ENCODE data around the gene POU2AF1.

Gene POU2AF1

GRCh38 chr11:111382451-111382850, 3.4 kb upstream of the POU2AF1 start:
- ChIA-PET POLR2A (no interaction called here), CTCF (no interaction called here)
- DNase-seq (ENCODE audit: extremely low spot score): no peak
- no peak for TF ChIP-seq ARNT (IDR thresholded peaks at IDR 0.05)
- no peak for TF ChIP-seq PKNOX1 (IDR thresholded peaks at IDR 0.05)
- no peak for TF ChIP-seq NFRKB (IDR thresholded peaks at IDR 0.05)
- TF ChIP-seq SP1 (IDR thresholded peaks at IDR 0.05): no peak
- TF ChIP-seq SUZ12 (IDR thresholded peaks at IDR 0.05): no peak
- no peak for TF ChIP-seq ZNF384 (IDR thresholded peaks at IDR 0.05)
- no peak for TF ChIP-seq LEF1 (IDR thresholded peaks at IDR 0.05; ENCODE audit: borderline replicate concordance)
- TF ChIP-seq FOXK2 (IDR thresholded peaks at IDR 0.05): no peak
- TF ChIP-seq FOXA1 (IDR thresholded peaks at IDR 0.05): no peak
- no peak for TF ChIP-seq TARDBP (IDR thresholded peaks at IDR 0.05)
- no peak for TF ChIP-seq CTBP1 (IDR thresholded peaks at IDR 0.05; ENCODE audit: borderline replicate concordance)
- no peak for TF ChIP-seq FOXM1 (IDR thresholded peaks at IDR 0.05; ENCODE audit: borderline replicate concordance)
- no peak for TF ChIP-seq ELF4 (IDR thresholded peaks at IDR 0.05)
- TF ChIP-seq L3MBTL2 (conservative IDR thresholded peaks at IDR 0.05): no peak

DNA sequence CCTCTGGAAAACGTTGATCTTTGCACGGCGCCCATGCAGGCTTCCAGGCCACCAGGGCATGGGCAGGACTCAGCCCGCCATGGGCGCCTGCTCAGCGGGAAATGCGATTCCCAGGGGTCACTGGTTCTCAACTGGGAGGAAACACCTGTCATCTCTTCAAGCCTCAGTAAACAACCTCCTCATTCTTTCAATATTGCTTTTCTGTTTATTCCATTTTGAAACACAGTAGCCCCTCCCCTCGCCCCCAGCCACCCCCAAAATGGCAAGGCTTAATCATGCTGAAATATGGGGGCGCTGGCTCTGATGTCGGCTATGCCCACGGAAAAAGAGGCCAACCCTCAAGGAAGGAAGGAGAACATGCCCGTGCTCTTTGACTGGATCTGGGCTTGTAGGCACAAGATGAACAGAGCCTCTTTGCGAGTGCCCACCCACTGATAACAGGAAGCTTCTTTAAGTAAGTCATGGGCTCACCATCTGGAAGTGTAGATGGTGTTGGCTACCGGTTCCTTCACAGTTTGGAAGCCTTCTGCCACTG, 594 bp upstream of the POU2AF1 start:
- POLR2A ChIA-PET: no interaction called here

DNA sequence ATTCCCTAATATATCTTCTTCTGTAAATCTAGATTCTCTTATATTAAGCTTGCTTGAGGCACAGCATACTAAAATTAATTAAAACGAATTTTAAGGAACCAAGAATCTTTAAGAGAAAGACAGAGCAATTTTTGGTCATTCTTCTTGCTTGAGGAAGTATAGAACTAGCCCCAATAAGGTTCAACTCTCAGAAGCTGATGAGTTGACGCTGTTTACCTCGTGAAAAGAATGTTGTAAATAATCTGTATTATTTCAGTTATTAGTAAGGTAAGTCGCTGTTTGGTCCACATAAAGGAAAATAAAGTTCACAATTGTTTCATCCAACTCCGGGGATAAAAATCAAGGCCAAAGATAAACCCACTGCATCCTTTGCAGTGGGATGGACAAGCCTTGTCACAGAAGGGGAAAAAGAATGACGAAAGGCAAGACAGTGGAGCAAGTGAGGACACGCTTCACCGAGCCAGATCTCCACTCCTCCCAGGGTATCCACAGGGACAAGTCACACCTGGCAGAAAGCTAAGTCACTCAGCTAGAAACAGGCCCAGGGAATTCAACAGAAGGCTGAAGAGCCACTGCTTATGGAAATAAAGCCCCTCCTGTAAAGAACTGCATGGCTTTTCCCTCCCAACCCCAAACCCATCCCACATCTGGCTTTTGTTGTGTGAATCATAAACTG, 752 bp downstream of the POU2AF1 start:
- POLR2A ChIA-PET: no interaction called here
- no peak for TF ChIP-seq ELF4 (IDR thresholded peaks at IDR 0.05)
- CTCF ChIA-PET: no interaction called here
- no peak for DNase-seq (ENCODE audit: extremely low spot score)

More for the DNA sequence above, 594 bp upstream of the POU2AF1 start:
- no peak for DNase-seq (ENCODE audit: extremely low spot score)
- TF ChIP-seq FOXA1 (IDR thresholded peaks at IDR 0.05) (no peak), BHLHE40 (IDR thresholded peaks at IDR 0.05; ENCODE audit: borderline replicate concordance) (no peak), SP1 (IDR thresholded peaks at IDR 0.05) (no peak)
- CTCF ChIA-PET: no interaction called here

GRCh38 chr11:111376181-111376871, 2.7 kb downstream of the POU2AF1 start:
- ChIA-PET CTCF (no interaction called here), POLR2A (no interaction called here)
- TF ChIP-seq BHLHE40 (IDR thresholded peaks at IDR 0.05; ENCODE audit: borderline replicate concordance) (no peak), ZNF384 (IDR thresholded peaks at IDR 0.05) (no peak), LEF1 (IDR thresholded peaks at IDR 0.05; ENCODE audit: borderline replicate concordance) (no peak), SUZ12 (IDR thresholded peaks at IDR 0.05) (no peak), L3MBTL2 (conservative IDR thresholded peaks at IDR 0.05) (no peak)
- no peak for DNase-seq (ENCODE audit: extremely low spot score)

GRCh38 chr11:111373590-111373989, 5.5 kb downstream of the POU2AF1 start:
- DNase-seq (ENCODE audit: extremely low spot score): no peak
- ChIA-PET CTCF (no interaction called here), POLR2A (no interaction called here)
- TF ChIP-seq TARDBP (IDR thresholded peaks at IDR 0.05) (no peak), FOXK2 (IDR thresholded peaks at IDR 0.05) (no peak), CTBP1 (IDR thresholded peaks at IDR 0.05; ENCODE audit: borderline replicate concordance) (no peak), FOXA1 (IDR thresholded peaks at IDR 0.05) (no peak), SP1 (IDR thresholded peaks at IDR 0.05) (no peak), BHLHE40 (IDR thresholded peaks at IDR 0.05; ENCODE audit: borderline replicate concordance) (no peak), HDGF (IDR thresholded peaks at IDR 0.05; ENCODE audit: borderline replicate concordance) (no peak), FOXM1 (IDR thresholded peaks at IDR 0.05; ENCODE audit: borderline replicate concordance) (no peak), NFRKB (IDR thresholded peaks at IDR 0.05) (no peak), ELF4 (IDR thresholded peaks at IDR 0.05) (no peak), LEF1 (IDR thresholded peaks at IDR 0.05; ENCODE audit: borderline replicate concordance) (no peak), SUZ12 (IDR thresholded peaks at IDR 0.05) (no peak), L3MBTL2 (conservative IDR thresholded peaks at IDR 0.05) (no peak), ARNT (IDR thresholded peaks at IDR 0.05) (no peak), PKNOX1 (IDR thresholded peaks at IDR 0.05) (no peak), ZNF384 (IDR thresholded peaks at IDR 0.05) (no peak)

GRCh38 chr11:111372538-111372937, 6.5 kb downstream of the POU2AF1 start:
- DNase-seq (ENCODE audit: extremely low spot score): no peak
- POLR2A ChIA-PET: no interaction called here
- no peak for TF ChIP-seq FOXA1 (IDR thresholded peaks at IDR 0.05)
- no peak for TF ChIP-seq LEF1 (IDR thresholded peaks at IDR 0.05; ENCODE audit: borderline replicate concordance)
- no peak for TF ChIP-seq PKNOX1 (IDR thresholded peaks at IDR 0.05)
- no peak for TF ChIP-seq NFRKB (IDR thresholded peaks at IDR 0.05)
- no peak for TF ChIP-seq ELF4 (IDR thresholded peaks at IDR 0.05)
- no peak for TF ChIP-seq FOXK2 (IDR thresholded peaks at IDR 0.05)
- no peak for TF ChIP-seq ARNT (IDR thresholded peaks at IDR 0.05)
- no peak for TF ChIP-seq FOXM1 (IDR thresholded peaks at IDR 0.05; ENCODE audit: borderline replicate concordance)
- TF ChIP-seq CTBP1 (IDR thresholded peaks at IDR 0.05; ENCODE audit: borderline replicate concordance): no peak
- no peak for TF ChIP-seq L3MBTL2 (conservative IDR thresholded peaks at IDR 0.05)
- no peak for TF ChIP-seq TARDBP (IDR thresholded peaks at IDR 0.05)
- TF ChIP-seq BHLHE40 (IDR thresholded peaks at IDR 0.05; ENCODE audit: borderline replicate concordance): no peak
- CTCF ChIA-PET: no interaction called here

Measured in HEK293T (cell line).